IPS-18a (cell line): ENCODE results near the gene RABL3.
"Not testable (repeated sequence)": the region's sequence is repeated elsewhere in the genome, so short reads cannot be mapped to it uniquely, and the experiment has no call there.

Source experiments
- H3K27ac ChIP-seq: one replicate; pipeline ENCODE4 v1.5.1; 2013; ENCODE audit warnings: low read length
- H3K27me3 ChIP-seq: one replicate; pipeline ENCODE4 v1.6.1; 2013; ENCODE audit warnings: mild to moderate bottlenecking, low read length; ENCODE audit not compliant: control insufficient read depth, insufficient read depth
- H3K36me3 ChIP-seq: one replicate; pipeline ENCODE4 v1.6.1; 2013; ENCODE audit warnings: low read depth, low read length; ENCODE audit not compliant: control insufficient read depth
- H3K4me1 ChIP-seq: one replicate; pipeline ENCODE4 v1.6.1; 2013; ENCODE audit warnings: low read depth, low read length; ENCODE audit not compliant: control insufficient read depth
- H3K4me3 ChIP-seq: one replicate; pipeline ENCODE4 v1.5.1; 2013; ENCODE audit warnings: low read length
- H3K9ac ChIP-seq: one replicate; pipeline ENCODE4 v1.6.1; 2013; ENCODE audit warnings: mild to moderate bottlenecking, low read length, moderate library complexity
- H3K9me3 ChIP-seq: one replicate; pipeline ENCODE4 v1.6.1; 2013; ENCODE audit warnings: low read depth, low read length; ENCODE audit not compliant: control insufficient read depth

The RABL3 gene

GRCh38 chr3:120743556-120744195 is 1.4 kb upstream of the RABL3 start:
- no peaks in the 10 kb centered on the region for H3K9me3 ChIP-seq
- peak overlapping the region; percentile 75 for H3K27ac ChIP-seq
- H3K27me3 ChIP-seq, result no peaks in the 10 kb centered on the region
- peak overlapping the region; percentile 86 for H3K9ac ChIP-seq
- H3K4me3 ChIP-seq, result peak overlapping the region; percentile 92
- H3K4me1 ChIP-seq, result peaks cover 11% of the 10 kb centered on the region
- H3K36me3 ChIP-seq, result no peaks in the 10 kb centered on the region

GRCh38 chr3:120742849-120743365 is 591 bp upstream of the RABL3 start:
- Histone ChIP-seq H3K4me3 (peak overlapping the region; percentile 92), H3K9me3 (no peaks in the 10 kb centered on the region), H3K36me3 (no peaks in the 10 kb centered on the region), H3K4me1 (peaks cover 11% of the 10 kb centered on the region), H3K9ac (peak overlapping the region; percentile 86), H3K27me3 (no peaks in the 10 kb centered on the region), H3K27ac (peak overlapping the region; percentile 75)

GRCh38 chr3:120741837-120742197 is 499 bp downstream of the RABL3 start:
- H3K9ac ChIP-seq, result peak overlapping the region; percentile 86

GRCh38 chr3:120741320-120741719 is 996 bp downstream of the RABL3 start:
- Histone ChIP-seq H3K27ac (no peak overlapping the region), H3K27me3 (no peaks in the 10 kb centered on the region), H3K36me3 (peaks cover 6% of the 10 kb centered on the region), H3K9me3 (peaks cover 9% of the 10 kb centered on the region), H3K4me1 (peaks cover 11% of the 10 kb centered on the region), H3K4me3 (peak overlapping the region; percentile 92), H3K9ac (peak overlapping the region; percentile 86)

More at GRCh38 chr3:120741837-120742197, 499 bp downstream of the RABL3 start:
- peak overlapping the region; percentile 97 for H3K27ac ChIP-seq
- peaks cover 6% of the 10 kb centered on the region for H3K36me3 ChIP-seq
- H3K4me3 ChIP-seq, result peak overlapping the region; percentile 92
- no peaks in the 10 kb centered on the region for H3K27me3 ChIP-seq
- peaks cover 9% of the 10 kb centered on the region for H3K9me3 ChIP-seq
- peaks cover 11% of the 10 kb centered on the region for H3K4me1 ChIP-seq

- not testable (repeated sequence) for H3K4me3 ChIP-seq, H3K4me1 ChIP-seq, H3K9ac ChIP-seq, H3K27ac ChIP-seq, H3K27me3 ChIP-seq, H3K9me3 ChIP-seq, H3K36me3 ChIP-seq
Measured at GRCh38 chr3:120738006-120738405, 4.3 kb downstream of the RABL3 start.

GRCh38 chr3:120730576-120731542 is 11.5 kb downstream of the RABL3 start:
- no peak overlapping the region for H3K9ac ChIP-seq
- H3K4me1 ChIP-seq, result peaks cover 12% of the 10 kb centered on the region
- H3K9me3 ChIP-seq, result no peaks in the 10 kb centered on the region
- H3K27ac ChIP-seq, result no peak overlapping the region
- H3K36me3 ChIP-seq, result peaks cover 4% of the 10 kb centered on the region
- peak overlapping the region; percentile 8 for H3K4me3 ChIP-seq
- no peaks in the 10 kb centered on the region for H3K27me3 ChIP-seq

- Histone ChIP-seq H3K36me3 (peaks cover 4% of the 10 kb centered on the region), H3K4me3 (no peak overlapping the region), H3K27ac (no peak overlapping the region), H3K9ac (no peak overlapping the region), H3K27me3 (no peaks in the 10 kb centered on the region), H3K4me1 (peaks cover 12% of the 10 kb centered on the region), H3K9me3 (no peaks in the 10 kb centered on the region)
Measured at GRCh38 chr3:120726791-120727190, 15.5 kb downstream of the RABL3 start.

- H3K36me3 ChIP-seq, H3K4me1 ChIP-seq, H3K9me3 ChIP-seq, H3K27me3 ChIP-seq: not testable (repeated sequence)
- Histone ChIP-seq H3K27ac (peak overlapping the region; percentile 54), H3K4me3 (peak overlapping the region; percentile 50), H3K9ac (peak overlapping the region; percentile 54)
Measured at GRCh38 chr3:120719167-120719834, 23.0 kb downstream of the RABL3 start.

GRCh38 chr3:120713262-120713661 is 29.1 kb downstream of the RABL3 start:
- Histone ChIP-seq H3K4me3 (no peak overlapping the region), H3K27me3 (no peaks in the 10 kb centered on the region), H3K36me3 (no peaks in the 10 kb centered on the region), H3K4me1 (no peaks in the 10 kb centered on the region), H3K27ac (no peak overlapping the region), H3K9me3 (no peaks in the 10 kb centered on the region), H3K9ac (no peak overlapping the region)

GRCh38 chr3:120710369-120710768 is 31.9 kb downstream of the RABL3 start:
- no peaks in the 10 kb centered on the region for H3K36me3 ChIP-seq
- no peak overlapping the region for H3K27ac ChIP-seq
- no peaks in the 10 kb centered on the region for H3K27me3 ChIP-seq
- no peak overlapping the region for H3K9ac ChIP-seq
- H3K4me1 ChIP-seq, result no peaks in the 10 kb centered on the region
- H3K9me3 ChIP-seq, result no peaks in the 10 kb centered on the region
- no peak overlapping the region for H3K4me3 ChIP-seq

- Histone ChIP-seq H3K4me3 (no peak overlapping the region), H3K4me1 (no peaks in the 10 kb centered on the region), H3K27ac (no peak overlapping the region), H3K9ac (no peak overlapping the region), H3K9me3 (no peaks in the 10 kb centered on the region), H3K36me3 (peaks cover 5% of the 10 kb centered on the region), H3K27me3 (no peaks in the 10 kb centered on the region)
Measured at GRCh38 chr3:120708408-120708807, 33.9 kb downstream of the RABL3 start.
